Adrenal gland (tissue), 12 donors: ENCODE data around the gene CX3CR1. TPM values are rescaled to one million over a fixed set of nuclear protein-coding genes. Genes with fewer than 3 reads are reported as not detected.

Source experiments
- DNase-seq, 7 donors: peaks; one replicate each; pipeline ENCODE4 v3.0.0-alpha.2; 2019 to 2020
- H3K27ac ChIP-seq, 5 donors: fragments of 200-600 bp; sonication (generic) in 4 of 5; 1 replicate in 3 of 5; 2 replicates in 2 of 5; pipeline versions ENCODE4 v1.5.1 to v1.8.0; 2016 to 2020; ENCODE audit warnings: mild to moderate bottlenecking in 1 of 5
- H3K27me3 ChIP-seq: fragments of 200-600 bp; 2 replicates; pipeline ENCODE4 v1.8.0; 2021
- H3K36me3 ChIP-seq, 2 donors: fragments of 200-600 bp; replicated peaks in 1 of 2; 1 replicate in 1 of 2; 2 replicates in 1 of 2; pipeline versions ENCODE4 v1.5.1 to v1.8.0; 2018 to 2022
- H3K4me1 ChIP-seq, 2 donors: fragments of 200-600 bp; replicated peaks in 1 of 2; 1 replicate in 1 of 2; 2 replicates in 1 of 2; pipeline versions ENCODE4 v1.5.1 to v1.8.0; 2018 to 2021
- H3K4me3 ChIP-seq, 4 donors: fragments of 200-600 bp; sonication (generic) in 3 of 4; one replicate each; pipeline ENCODE4 v1.5.1; 2016 to 2018
- H3K9me3 ChIP-seq, 3 donors: fragments of 200-600 bp; sonication (generic) in 1 of 3; replicated peaks in 1 of 3; 1 replicate in 2 of 3; 2 replicates in 1 of 3; pipeline versions ENCODE4 v1.5.1 to v1.8.0; 2016 to 2021
- POLR2A ChIP-seq, 2 donors: fragments of 450-650 bp; IDR thresholded peaks; one replicate each; pipeline ENCODE4 v1.6.1; 2017; ENCODE audit warnings: antibody characterized with exemption in 2 of 2, mild to moderate bottlenecking in 2 of 2, moderate library complexity in 1 of 2
- WGBS, 4 donors: extraction: QIAGEN DNeasy Blood & Tissue Kit in 2 of 4; methylation state at CpG; one replicate each; pipeline versions ENCODE4 v1.1.5 to v1.1.7; 2013 to 2017; 5-methylcytosine and 5-hydroxymethylcytosine counted together
- intact Hi-C, 2 donors: fragments of 100-400 bp; cut with DNase I; formaldehyde crosslinking; loops; one replicate each; pipeline versions ENCODE4 v1.14.1 to v1.15.0; 2022 to 2023
- polyA plus RNA-seq, 3 donors: library from polyadenylated mRNA; stranded (reverse); fragments of 200-250 nt in 2 of 3; fragments of 350-450 nt in 1 of 3; fragmentation: Illumina TruSeq in 1 of 3; extraction: RNeasy Lipid Tissue Mini Kit (QIAGEN cat#74804) in 1 of 3; gene quantifications; one replicate each; pipeline ENCODE4 v1.2.3, GENCODE V29; 2013 to 2014
- total RNA-seq, 9 donors: library from RNA; depleted of rRNA in 4 of 9; stranded (reverse); fragments of >200 nt in 4 of 9; fragments of 120-200 nt in 1 of 9; fragmentation: NEBNext Ultra II Directional in 1 of 9; extraction: Animal tissue kit (Norgen Biotek cat#: 25700) in 1 of 9; gene quantifications; one replicate each; pipeline versions ENCODE4 v1.1.0 to v1.2.4, GENCODE V29; 2013 to 2023
- TF ChIP-seq, protein P1 (sequence below), 6 experiments: fragments of 450-650 bp in 4 of 6; fragments of 200-600 bp in 2 of 6; sonication (generic) in 1 of 6; IDR thresholded peaks; 1 replicate in 5 of 6; 2 replicates in 1 of 6; pipeline versions ENCODE4 v1.5.1 to v1.8.0; 2016 to 2021; ENCODE audit warnings: antibody characterized with exemption in 6 of 6, mild to moderate bottlenecking in 2 of 6, moderate library complexity in 1 of 6
- donor health status: healthy with polysubstance abuse.
- donor health status: Bipolar disorder and iron deficiency.
- donor health status: DM: yes; HTN: yes; CAD: no.
- donor health status: DM: no; HTN: no; CAD: no.
- donor health status: DM: no; HTN: no; CAD: no.
- donor health status: DM: yes; HTN: yes; CAD: no.

Gene CX3CR1
- total and polyA plus RNA-seq, 12 donors: 0.16 to 3.1 (median 1.4) TPM; not detected in 1

DNA sequence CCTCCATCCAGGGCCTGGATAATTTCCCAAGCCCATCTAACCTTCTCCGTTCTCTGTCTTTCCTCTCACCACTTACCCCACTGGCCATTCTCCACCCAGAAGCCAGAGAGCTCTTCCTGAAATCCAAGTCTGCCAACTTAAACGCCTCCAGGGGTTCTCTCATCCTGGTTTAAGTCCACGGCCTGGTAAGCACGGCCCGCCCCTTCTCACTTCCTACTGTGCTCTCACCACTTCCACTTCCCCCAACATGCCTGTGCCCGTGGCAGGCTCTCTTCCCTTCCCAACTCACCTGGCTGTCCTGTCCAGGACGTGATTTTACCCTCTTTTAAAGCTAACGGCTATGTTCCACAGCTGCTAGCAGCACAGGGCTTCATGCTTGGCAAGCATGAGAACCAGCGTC is 1.7 kb upstream of the CX3CR1 start:
- Histone ChIP-seq H3K4me1 (no peaks in the 10 kb centered on the region), H3K9me3 (no peaks in the 10 kb centered on the region), H3K4me3 (no peak overlapping the region), H3K36me3 (no peaks in the 10 kb centered on the region), H3K27ac (no peak overlapping the region), H3K27me3 (no peaks in the 10 kb centered on the region)
- intact Hi-C loops: no loop called here
- DNase-seq: peak in 1 of 7 donors; percentile 44
- WGBS, 4 donors: 73 to 81% (median 79%) methylated on average over 9 of the region's 9 CpGs
- no peak for TF ChIP-seq POLR2A (IDR thresholded peaks at IDR 0.05)
- TF ChIP-seq, protein P1, sequence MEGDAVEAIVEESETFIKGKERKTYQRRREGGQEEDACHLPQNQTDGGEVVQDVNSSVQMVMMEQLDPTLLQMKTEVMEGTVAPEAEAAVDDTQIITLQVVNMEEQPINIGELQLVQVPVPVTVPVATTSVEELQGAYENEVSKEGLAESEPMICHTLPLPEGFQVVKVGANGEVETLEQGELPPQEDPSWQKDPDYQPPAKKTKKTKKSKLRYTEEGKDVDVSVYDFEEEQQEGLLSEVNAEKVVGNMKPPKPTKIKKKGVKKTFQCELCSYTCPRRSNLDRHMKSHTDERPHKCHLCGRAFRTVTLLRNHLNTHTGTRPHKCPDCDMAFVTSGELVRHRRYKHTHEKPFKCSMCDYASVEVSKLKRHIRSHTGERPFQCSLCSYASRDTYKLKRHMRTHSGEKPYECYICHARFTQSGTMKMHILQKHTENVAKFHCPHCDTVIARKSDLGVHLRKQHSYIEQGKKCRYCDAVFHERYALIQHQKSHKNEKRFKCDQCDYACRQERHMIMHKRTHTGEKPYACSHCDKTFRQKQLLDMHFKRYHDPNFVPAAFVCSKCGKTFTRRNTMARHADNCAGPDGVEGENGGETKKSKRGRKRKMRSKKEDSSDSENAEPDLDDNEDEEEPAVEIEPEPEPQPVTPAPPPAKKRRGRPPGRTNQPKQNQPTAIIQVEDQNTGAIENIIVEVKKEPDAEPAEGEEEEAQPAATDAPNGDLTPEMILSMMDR (IDR thresholded peaks at IDR 0.05): no peak

GRCh38 chr3:39280571-39280970 is 735 bp upstream of the CX3CR1 start:
- no peaks in the 10 kb centered on the region for H3K9me3 ChIP-seq
- intact Hi-C loops: no loop called here
- H3K27ac ChIP-seq: peak overlapping the region in 1 of 5 donors; percentile 13
- no peak overlapping the region for H3K4me3 ChIP-seq
- H3K4me1 ChIP-seq: no peaks in the 10 kb centered on the region
- WGBS, 4 donors: 90 to 98% (median 93%) methylated on average over 5 of the region's 5 CpGs
- H3K36me3 ChIP-seq: no peaks in the 10 kb centered on the region
- no peak for TF ChIP-seq POLR2A (IDR thresholded peaks at IDR 0.05)
- no peaks in the 10 kb centered on the region for H3K27me3 ChIP-seq
- DNase-seq: no peak

- Histone ChIP-seq H3K27ac (no peak overlapping the region), H3K36me3 (no peaks in the 10 kb centered on the region), H3K9me3 (no peaks in the 10 kb centered on the region), H3K27me3 (no peaks in the 10 kb centered on the region), H3K4me1 (no peaks in the 10 kb centered on the region), H3K4me3 (no peak overlapping the region)
- TF ChIP-seq POLR2A (IDR thresholded peaks at IDR 0.05): no peak
- TF ChIP-seq, protein P1 (IDR thresholded peaks at IDR 0.05): no peak
- 61 to 76% (median 67%) methylated on average over 1 of the region's 1 CpG for WGBS, 4 donors
- intact Hi-C loops: no loop called here
- no peak for DNase-seq
Measured at GRCh38 chr3:39278616-39278935, 1.3 kb downstream of the CX3CR1 start.

DNA sequence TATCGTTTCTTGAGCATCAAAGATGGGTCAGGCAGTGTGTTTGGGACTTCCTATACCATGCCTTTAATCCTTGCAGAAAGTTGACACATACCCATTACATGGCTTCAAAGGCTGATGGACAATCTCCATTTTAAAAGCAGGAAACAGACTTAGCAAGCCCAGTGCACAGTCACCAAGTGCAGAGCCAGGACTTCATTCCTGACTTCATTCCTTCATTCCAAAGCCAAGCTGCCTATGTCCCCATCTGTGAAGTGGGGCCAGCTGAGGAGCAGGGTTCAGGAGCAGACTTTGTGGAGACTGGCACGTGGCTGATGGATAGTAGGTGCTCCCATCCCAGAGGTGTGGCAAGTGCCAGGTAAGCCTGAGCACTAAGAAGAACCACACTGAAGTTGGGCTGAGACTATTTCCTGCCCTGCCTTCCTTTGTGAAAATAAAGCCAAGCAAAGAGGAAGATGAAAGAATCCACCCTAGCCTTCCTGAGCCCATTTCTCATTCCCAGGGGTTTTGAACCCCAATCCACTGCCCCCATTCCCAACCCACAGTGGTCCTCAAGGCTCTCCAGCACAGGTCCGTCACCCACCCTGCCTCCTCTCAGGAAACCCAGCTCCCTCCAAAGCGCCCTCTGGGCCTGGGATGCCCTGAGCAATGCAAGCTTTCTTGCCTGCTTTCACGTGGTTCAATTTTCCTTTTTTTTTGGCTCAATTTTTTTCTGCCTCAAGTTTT is 1.8 kb downstream of the CX3CR1 start:
- DNase-seq: peak in 1 of 7 donors; percentile 17
- H3K9me3 ChIP-seq: no peaks in the 10 kb centered on the region
- WGBS, 4 donors: 46 to 60% (median 54%) methylated on average over 5 of the region's 5 CpGs
- TF ChIP-seq, protein P1 (IDR thresholded peaks at IDR 0.05): no peak
- TF ChIP-seq POLR2A (IDR thresholded peaks at IDR 0.05): no peak
- H3K4me3 ChIP-seq: no peak overlapping the region
- no peaks in the 10 kb centered on the region for H3K4me1 ChIP-seq
- no peaks in the 10 kb centered on the region for H3K27me3 ChIP-seq
- intact Hi-C loops: no loop called here
- H3K27ac ChIP-seq: no peak overlapping the region
- no peaks in the 10 kb centered on the region for H3K36me3 ChIP-seq

- intact Hi-C loops: no loop called here
- no peak overlapping the region for H3K27ac ChIP-seq
- no peaks in the 10 kb centered on the region for H3K9me3 ChIP-seq
- no peaks in the 10 kb centered on the region for H3K27me3 ChIP-seq
- H3K4me1 ChIP-seq: no peaks in the 10 kb centered on the region
- DNase-seq: no peak
- H3K4me3 ChIP-seq: no peak overlapping the region
- TF ChIP-seq, protein P1 (IDR thresholded peaks at IDR 0.05): no peak
- TF ChIP-seq POLR2A (IDR thresholded peaks at IDR 0.05): no peak
- H3K36me3 ChIP-seq: no peaks in the 10 kb centered on the region
Measured at GRCh38 chr3:39276746-39277145, 3.1 kb downstream of the CX3CR1 start.
